NB4 (cell line): ENCODE results near the gene DCTPP1.

Experiments
- DNase-seq: peaks from one replicate; pipeline ENCODE4 v3.0.0; 2010; ENCODE audit warnings: low read depth
- H3K4me3 ChIP-seq: one replicate; pipeline ENCODE4 v1.5.1; 2011; ENCODE audit warnings: mild to moderate bottlenecking, low read depth, low read length, moderate library complexity
- CTCF ChIP-seq: IDR thresholded peaks from one replicate; pipeline ENCODE4 v1.5.1; 2012; ENCODE audit warnings: low read depth, low read length
- MAX ChIP-seq: IDR thresholded peaks from 2 replicates; pipeline ENCODE4 v1.6.1; 2011; ENCODE audit warnings: low read depth, low read length
- MYC ChIP-seq: IDR thresholded peaks from 2 replicates; pipeline ENCODE4 v1.6.1; 2011; ENCODE audit warnings: low read depth, low read length
- POLR2A ChIP-seq: IDR thresholded peaks from 2 replicates; pipeline ENCODE4 v1.6.1; 2011; ENCODE audit warnings: mild to moderate bottlenecking; ENCODE audit not compliant: insufficient read length; ENCODE audit errors: extremely low read depth

The DCTPP1 gene

GRCh38 chr16:30418350-30419181, 11.3 kb downstream of the DCTPP1 start:
- peak; percentile 55 for DNase-seq
- H3K4me3 ChIP-seq = no peak overlapping the region
- no peak for TF ChIP-seq MYC
- no peak for TF ChIP-seq MAX
- TF ChIP-seq CTCF = no peak
- no peak for TF ChIP-seq POLR2A

DNA sequence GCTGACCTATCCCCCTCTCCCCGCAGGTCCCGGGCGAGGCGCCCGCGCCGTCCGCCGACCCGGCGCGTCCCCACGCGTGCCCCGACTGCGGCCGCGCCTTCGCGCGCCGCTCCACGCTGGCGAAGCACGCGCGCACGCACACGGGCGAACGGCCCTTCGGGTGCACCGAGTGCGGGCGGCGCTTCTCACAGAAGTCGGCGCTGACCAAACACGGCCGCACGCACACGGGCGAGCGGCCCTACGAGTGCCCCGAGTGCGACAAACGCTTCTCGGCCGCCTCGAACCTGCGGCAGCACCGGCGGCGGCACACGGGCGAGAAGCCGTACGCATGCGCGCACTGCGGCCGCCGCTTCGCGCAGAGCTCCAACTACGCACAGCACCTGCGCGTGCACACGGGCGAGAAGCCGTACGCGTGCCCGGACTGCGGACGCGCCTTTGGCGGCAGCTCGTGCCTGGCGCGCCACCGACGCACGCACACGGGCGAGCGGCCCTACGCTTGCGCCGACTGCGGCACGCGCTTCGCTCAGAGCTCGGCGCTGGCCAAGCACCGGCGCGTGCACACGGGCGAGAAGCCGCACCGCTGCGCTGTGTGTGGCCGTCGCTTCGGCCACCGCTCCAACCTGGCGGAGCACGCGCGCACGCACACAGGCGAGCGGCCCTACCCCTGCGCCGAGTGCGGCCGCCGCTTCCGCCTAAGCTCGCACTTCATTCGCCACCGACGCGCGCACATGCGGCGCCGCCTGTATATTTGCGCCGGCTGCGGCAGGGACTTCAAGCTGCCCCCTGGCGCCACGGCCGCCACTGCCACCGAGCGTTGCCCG, 12.1 kb downstream of the DCTPP1 start:
- TF ChIP-seq POLR2A = no peak
- TF ChIP-seq MYC = no peak
- TF ChIP-seq CTCF = no peak
- TF ChIP-seq MAX = no peak
- peak; percentile 93 for DNase-seq
- no peak overlapping the region for H3K4me3 ChIP-seq

DNA sequence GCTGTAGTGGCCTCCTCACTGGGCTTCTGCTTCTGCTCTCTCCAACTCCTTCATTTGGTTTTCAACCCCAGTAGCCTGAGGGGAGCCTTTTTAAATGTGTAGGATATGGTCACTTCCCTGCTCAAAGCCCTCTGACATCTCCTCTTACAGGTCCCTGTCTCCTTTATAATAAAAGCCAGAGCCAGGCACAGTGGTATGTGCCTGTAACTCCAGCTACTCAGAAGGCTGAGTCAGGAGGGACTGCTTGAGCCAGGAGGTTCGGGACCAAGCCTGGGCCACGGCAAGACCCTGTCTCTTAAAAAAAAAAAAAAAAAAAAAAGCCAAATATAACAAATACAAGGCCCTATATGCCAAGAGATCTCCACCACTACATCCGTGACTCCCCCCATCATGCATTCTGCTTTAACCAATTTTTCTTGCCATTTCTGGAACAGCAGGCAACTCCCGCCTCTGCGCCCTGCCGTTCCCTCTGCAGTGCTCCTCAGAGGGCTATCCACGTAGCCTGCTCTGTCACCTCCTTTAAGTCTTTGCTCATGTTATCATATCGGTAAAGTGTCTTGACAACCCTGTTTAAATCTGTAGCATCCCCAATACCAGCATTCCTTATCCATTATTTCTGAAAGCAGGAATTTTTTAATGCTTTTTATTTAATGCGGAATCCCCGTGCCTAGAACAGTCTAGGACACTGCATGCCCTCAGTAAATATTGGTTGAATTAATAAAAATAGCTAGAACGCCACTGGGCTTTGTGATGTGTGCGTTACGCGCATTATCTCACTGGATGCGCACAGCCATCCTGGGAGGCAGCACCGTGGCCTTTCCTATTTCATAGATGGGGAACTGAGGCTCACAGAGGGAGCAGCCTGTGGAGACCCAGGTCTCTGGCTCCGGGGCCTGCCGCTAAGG, 13.0 kb downstream of the DCTPP1 start:
- TF ChIP-seq MAX = no peak
- no peak for TF ChIP-seq CTCF
- no peak for TF ChIP-seq MYC
- TF ChIP-seq POLR2A = no peak
- no peak overlapping the region for H3K4me3 ChIP-seq
- no peak for DNase-seq

- no peak for DNase-seq
- H3K4me3 ChIP-seq = no peak overlapping the region
- TF ChIP-seq POLR2A = no peak
- TF ChIP-seq MYC = no peak
- no peak for TF ChIP-seq MAX
- TF ChIP-seq CTCF = no peak
These were observed 13.7 kb downstream of the DCTPP1 start for GRCh38 chr16:30416047-30416603.

GRCh38 chr16:30414159-30414558, 15.7 kb downstream of the DCTPP1 start:
- no peak overlapping the region for H3K4me3 ChIP-seq
- DNase-seq = no peak
- no peak for TF ChIP-seq MAX
- no peak for TF ChIP-seq MYC
- TF ChIP-seq CTCF = no peak
- no peak for TF ChIP-seq POLR2A
